ENCODE data around the gene LURAP1L. TPM values are rescaled to one million over a fixed set of nuclear protein-coding genes. Genes with fewer than 3 reads are reported as not detected.

LURAP1L gene
- total and polyA plus RNA-seq, 2 donors (not counting 1 experiment from before 2014, with no cell fraction given): 39.9 to 94.1 TPM

DNA sequence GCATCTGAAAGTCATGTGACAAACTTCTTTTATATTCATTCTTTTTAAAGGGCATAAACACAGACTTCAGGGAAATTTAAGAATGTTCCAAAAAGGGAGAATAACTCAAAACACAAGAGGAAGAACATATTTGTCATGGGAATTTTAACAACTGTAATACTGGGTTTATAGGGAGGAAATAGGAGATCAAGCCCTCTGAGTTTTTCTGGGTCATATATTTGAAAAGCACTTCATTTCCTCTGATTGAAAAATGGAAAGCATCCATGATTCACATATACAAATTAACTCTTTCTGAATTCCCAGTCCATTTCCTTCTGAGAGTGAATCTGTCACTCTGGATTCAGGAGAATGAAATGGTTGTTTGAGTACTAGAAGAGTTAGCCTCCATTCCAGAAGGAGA is 26.8 kb downstream of the LURAP1L start:
- no peak overlapping the region for H3K9ac ChIP-seq (ENCODE audit: insufficient read depth, low read length)
- no peak for DNase-seq (ENCODE audit: low read depth in 2 of 2)

DNA sequence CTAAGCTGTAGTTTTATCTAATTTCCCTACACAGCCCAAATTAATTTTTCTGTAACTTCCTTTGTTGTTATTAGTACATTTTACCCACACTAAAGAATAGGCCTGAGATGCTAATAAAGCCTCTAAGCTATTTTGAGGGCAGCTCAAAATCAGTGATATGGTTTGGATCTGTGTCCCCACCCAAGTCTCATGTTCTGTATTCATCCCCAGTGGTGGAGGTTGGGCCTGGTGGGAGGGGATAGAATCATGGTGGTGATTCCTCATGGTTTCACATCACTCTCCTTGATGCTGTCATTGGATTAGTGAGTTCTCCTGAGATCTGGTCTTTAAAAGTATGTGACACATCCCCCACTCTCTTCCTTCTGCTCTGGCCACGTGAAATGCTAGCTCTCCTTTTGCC is 27.3 kb downstream of the LURAP1L start:
- no peak overlapping the region for H3K4me3 ChIP-seq (replicated peaks in 1 of 4; ENCODE audit: control extremely low read depth in 1 of 4, insufficient read depth in 1 of 4, low read depth in 3 of 4, low read length in 4 of 4)
- no peak overlapping the region for H3K27ac ChIP-seq (ENCODE audit: insufficient read depth, low read length)
- H3K36me3 ChIP-seq (ENCODE audit: control insufficient read depth, insufficient read depth, low read length): no peaks in the 10 kb centered on the region
- no peak overlapping the region for H3K9ac ChIP-seq (ENCODE audit: insufficient read depth, low read length)
- TF ChIP-seq, protein P1, sequence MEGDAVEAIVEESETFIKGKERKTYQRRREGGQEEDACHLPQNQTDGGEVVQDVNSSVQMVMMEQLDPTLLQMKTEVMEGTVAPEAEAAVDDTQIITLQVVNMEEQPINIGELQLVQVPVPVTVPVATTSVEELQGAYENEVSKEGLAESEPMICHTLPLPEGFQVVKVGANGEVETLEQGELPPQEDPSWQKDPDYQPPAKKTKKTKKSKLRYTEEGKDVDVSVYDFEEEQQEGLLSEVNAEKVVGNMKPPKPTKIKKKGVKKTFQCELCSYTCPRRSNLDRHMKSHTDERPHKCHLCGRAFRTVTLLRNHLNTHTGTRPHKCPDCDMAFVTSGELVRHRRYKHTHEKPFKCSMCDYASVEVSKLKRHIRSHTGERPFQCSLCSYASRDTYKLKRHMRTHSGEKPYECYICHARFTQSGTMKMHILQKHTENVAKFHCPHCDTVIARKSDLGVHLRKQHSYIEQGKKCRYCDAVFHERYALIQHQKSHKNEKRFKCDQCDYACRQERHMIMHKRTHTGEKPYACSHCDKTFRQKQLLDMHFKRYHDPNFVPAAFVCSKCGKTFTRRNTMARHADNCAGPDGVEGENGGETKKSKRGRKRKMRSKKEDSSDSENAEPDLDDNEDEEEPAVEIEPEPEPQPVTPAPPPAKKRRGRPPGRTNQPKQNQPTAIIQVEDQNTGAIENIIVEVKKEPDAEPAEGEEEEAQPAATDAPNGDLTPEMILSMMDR (conservative IDR thresholded peaks at IDR 0.05 in 1 of 2, IDR thresholded peaks at IDR 0.05 in 1 of 2; ENCODE audit: low read depth in 1 of 2, low read length in 2 of 2): no peak
- no peak for TF ChIP-seq EZH2 (IDR thresholded peaks at IDR 0.05; ENCODE audit: low read length, missing control alignments)
- H3K79me2 ChIP-seq (ENCODE audit: control insufficient read depth, insufficient read depth, low read length): peaks cover 17% of the 10 kb centered on the region
- H3K27me3 ChIP-seq (ENCODE audit: control insufficient read depth, insufficient read depth, low read length): no peaks in the 10 kb centered on the region
- H4K20me1 ChIP-seq (ENCODE audit: control insufficient read depth, extremely low read depth, insufficient read depth, low read length): no peaks in the 10 kb centered on the region
- no peak overlapping the region for H2AFZ ChIP-seq (ENCODE audit: low read length)
- DNase-seq (ENCODE audit: low read depth in 2 of 2): no peak
- H3K4me1 ChIP-seq (ENCODE audit: control insufficient read depth, extremely low read depth, insufficient read depth, low read length): peaks cover 4% of the 10 kb centered on the region
- no peak overlapping the region for H3K4me2 ChIP-seq (ENCODE audit: extremely low read depth, insufficient read depth, low read length)
- H3K9me3 ChIP-seq (ENCODE audit: control insufficient read depth, insufficient read depth, low read depth, low read length): no peaks in the 10 kb centered on the region

More for the DNA sequence above, 26.8 kb downstream of the LURAP1L start:
- no peak overlapping the region for H3K27ac ChIP-seq (ENCODE audit: insufficient read depth, low read length)
- peaks cover 8% of the 10 kb centered on the region for H3K4me1 ChIP-seq (ENCODE audit: control insufficient read depth, extremely low read depth, insufficient read depth, low read length)
- no peak overlapping the region for H3K4me3 ChIP-seq (replicated peaks in 1 of 4; ENCODE audit: control extremely low read depth in 1 of 4, insufficient read depth in 1 of 4, low read depth in 3 of 4, low read length in 4 of 4)
- H2AFZ ChIP-seq (ENCODE audit: low read length): no peak overlapping the region
- no peaks in the 10 kb centered on the region for H3K36me3 ChIP-seq (ENCODE audit: control insufficient read depth, insufficient read depth, low read length)
- TF ChIP-seq EZH2 (IDR thresholded peaks at IDR 0.05; ENCODE audit: low read length, missing control alignments): no peak
- TF ChIP-seq, protein P1 (conservative IDR thresholded peaks at IDR 0.05 in 1 of 2, IDR thresholded peaks at IDR 0.05 in 1 of 2; ENCODE audit: low read depth in 1 of 2, low read length in 2 of 2): no peak
- no peaks in the 10 kb centered on the region for H3K27me3 ChIP-seq (ENCODE audit: control insufficient read depth, insufficient read depth, low read length)
- H4K20me1 ChIP-seq (ENCODE audit: control insufficient read depth, extremely low read depth, insufficient read depth, low read length): no peaks in the 10 kb centered on the region
- peaks cover 21% of the 10 kb centered on the region for H3K79me2 ChIP-seq (ENCODE audit: control insufficient read depth, insufficient read depth, low read length)
- no peaks in the 10 kb centered on the region for H3K9me3 ChIP-seq (ENCODE audit: control insufficient read depth, insufficient read depth, low read depth, low read length)
- no peak overlapping the region for H3K4me2 ChIP-seq (ENCODE audit: extremely low read depth, insufficient read depth, low read length)

DNA sequence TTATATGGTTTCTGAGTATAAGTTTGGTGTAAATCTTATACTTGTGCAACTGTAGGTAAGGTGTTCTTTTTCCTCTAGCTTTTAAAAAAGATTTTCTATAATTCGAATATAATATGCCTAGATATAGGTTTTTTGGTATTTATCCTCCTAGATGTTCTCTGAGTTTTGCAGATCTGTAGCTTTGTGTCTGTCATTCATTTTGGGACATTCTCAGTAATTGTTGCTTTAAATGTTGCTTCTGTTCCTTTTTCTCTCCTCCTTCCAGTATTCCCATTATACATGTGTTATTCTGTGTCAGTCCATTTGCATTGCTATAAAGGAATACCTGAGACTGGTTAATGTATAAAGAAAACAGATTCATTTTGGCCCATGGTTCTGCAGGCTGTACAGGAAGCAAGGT is 33.7 kb downstream of the LURAP1L start:
- peaks cover 15% of the 10 kb centered on the region for H3K79me2 ChIP-seq (ENCODE audit: control insufficient read depth, insufficient read depth, low read length)
- no peaks in the 10 kb centered on the region for H3K9me3 ChIP-seq (ENCODE audit: control insufficient read depth, insufficient read depth, low read depth, low read length)
- H3K4me1 ChIP-seq (ENCODE audit: control insufficient read depth, extremely low read depth, insufficient read depth, low read length): peaks cover 1% of the 10 kb centered on the region
- no peaks in the 10 kb centered on the region for H4K20me1 ChIP-seq (ENCODE audit: control insufficient read depth, extremely low read depth, insufficient read depth, low read length)
- no peak for DNase-seq (ENCODE audit: low read depth in 2 of 2)
- no peak overlapping the region for H2AFZ ChIP-seq (ENCODE audit: low read length)
- no peak overlapping the region for H3K27ac ChIP-seq (ENCODE audit: insufficient read depth, low read length)
- H3K4me2 ChIP-seq (ENCODE audit: extremely low read depth, insufficient read depth, low read length): no peak overlapping the region
- H3K9ac ChIP-seq (ENCODE audit: insufficient read depth, low read length): no peak overlapping the region
- no peaks in the 10 kb centered on the region for H3K27me3 ChIP-seq (ENCODE audit: control insufficient read depth, insufficient read depth, low read length)
- H3K4me3 ChIP-seq (replicated peaks in 1 of 4; ENCODE audit: control extremely low read depth in 1 of 4, insufficient read depth in 1 of 4, low read depth in 3 of 4, low read length in 4 of 4): no peak overlapping the region
- no peak for TF ChIP-seq EZH2 (IDR thresholded peaks at IDR 0.05; ENCODE audit: low read length, missing control alignments)
- TF ChIP-seq, protein P1 (conservative IDR thresholded peaks at IDR 0.05 in 1 of 2, IDR thresholded peaks at IDR 0.05 in 1 of 2; ENCODE audit: low read depth in 1 of 2, low read length in 2 of 2): no peak
- H3K36me3 ChIP-seq (ENCODE audit: control insufficient read depth, insufficient read depth, low read length): no peaks in the 10 kb centered on the region
